RWPE1 (cell line): Measurements from ENCODE around the gene CTIF.

ENCODE experiments used
- CTCF ChIA-PET: fragments of 350-600 bp; sonication (Branson Sonifier 250); formaldehyde crosslinking; extraction: SDS; loops from one replicate; lab custom pipeline; 2021; lab: Yijun Ruan, JAX
- POLR2A ChIA-PET: fragments of 400-600 bp; formaldehyde crosslinking; extraction: SDS; loops from one replicate; lab custom pipeline; 2020; ENCODE audit warnings: antibody characterized with exemption; ENCODE audit not compliant: low non-redundant PET; lab: Yijun Ruan, JAX
- DNase-seq: peaks from one replicate; pipeline ENCODE4 v3.0.0; 2012; ENCODE audit warnings: low spot score
- H3K27ac ChIP-seq: fragments of 450-650 bp; 2 replicates; pipeline ENCODE4 v1.5.1; 2017
- CTCF ChIP-seq: fragments of 450-650 bp; conservative IDR thresholded peaks from 2 replicates; pipeline ENCODE4 v1.5.1; 2017; ENCODE audit warnings: low read depth, mild to moderate bottlenecking

The CTIF gene

DNA sequence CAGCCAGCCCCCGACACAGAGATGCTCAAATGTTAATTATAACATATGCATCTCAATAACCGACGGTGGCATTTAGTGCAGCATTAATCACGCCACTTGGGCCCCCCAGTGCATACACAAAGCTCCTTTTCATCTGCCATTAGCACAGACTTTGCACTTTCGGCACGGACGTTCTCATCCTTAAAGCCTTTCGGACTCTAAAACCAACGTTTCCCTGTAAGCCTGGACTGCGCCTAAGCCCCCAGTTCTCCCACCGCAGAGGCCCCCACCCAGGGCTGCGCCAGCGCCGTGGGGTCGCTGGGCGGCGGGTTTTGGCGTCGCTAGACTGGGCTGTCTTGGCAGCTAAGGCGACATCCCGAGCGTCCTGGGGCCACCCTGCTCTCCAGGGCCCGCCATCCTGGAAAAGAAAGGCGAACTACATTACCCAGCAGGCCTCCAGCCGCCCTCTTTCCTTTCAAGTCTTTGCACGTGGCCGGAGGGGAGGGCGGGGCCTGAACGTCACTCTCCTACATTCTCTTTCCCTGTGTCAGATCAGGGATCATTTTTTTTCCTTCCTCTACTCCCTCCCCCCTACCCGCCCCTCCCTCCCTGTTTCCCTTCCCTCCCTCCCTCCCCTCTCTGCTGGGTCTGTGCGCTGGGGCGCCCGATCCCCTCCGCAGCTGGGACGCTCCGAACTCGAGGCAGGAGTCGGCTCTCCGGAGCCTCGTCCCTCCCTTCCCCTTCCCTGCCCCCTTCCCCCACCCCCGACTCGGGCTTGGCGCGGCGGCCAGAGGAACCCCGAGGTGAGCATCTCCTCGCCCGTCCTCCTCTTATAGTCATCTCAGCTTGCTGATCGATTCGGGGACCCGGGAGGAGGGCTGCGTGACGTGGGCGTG lies at the start of gene CTIF:
CTIF (plus strand) TSS at position 501 of the 875 bp plus-strand sequence. CDS start 80,535 bp downstream, outside the sequence.
- ChIA-PET CTCF (no interaction called here), POLR2A (no interaction called here)
- DNase-seq = peak; percentile 84
- no peak for TF ChIP-seq CTCF
- H3K27ac ChIP-seq = peak within 1 kb of the TSS; percentile 95

DNA sequence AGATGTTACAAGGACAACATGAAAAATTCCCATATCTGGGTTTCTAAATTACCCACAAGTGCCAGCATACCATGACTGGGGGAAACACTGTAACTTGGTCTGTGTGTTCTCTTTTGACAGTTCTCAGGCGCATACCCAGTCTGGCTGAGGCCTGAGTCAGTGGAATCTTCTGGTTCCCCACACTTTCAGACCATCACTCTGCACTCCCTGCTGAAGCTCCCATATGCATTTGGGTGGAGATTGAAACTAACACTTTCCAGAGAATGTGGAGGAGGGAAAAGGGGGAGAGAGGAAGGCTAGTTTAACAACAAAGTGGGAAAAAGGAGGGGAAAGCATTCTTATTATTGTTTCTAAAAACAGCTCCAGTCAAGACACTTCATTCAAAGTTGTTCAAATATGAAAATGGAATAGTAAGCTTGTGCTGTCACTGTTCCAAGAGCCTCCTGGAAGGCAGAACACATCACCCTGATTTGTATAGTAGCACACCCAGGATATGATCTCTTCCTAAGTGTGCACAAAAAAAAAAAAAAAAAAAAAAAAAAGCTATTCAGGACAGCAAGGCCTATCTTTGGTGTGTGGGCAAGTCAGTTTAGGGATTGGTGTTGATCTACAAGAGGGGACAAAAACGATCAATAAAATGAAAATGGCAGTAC lies 48.1 kb upstream of the CTIF start:
- CTCF ChIA-PET = no interaction called here
- H3K27ac ChIP-seq = no peak overlapping the region
- TF ChIP-seq CTCF = no peak
- DNase-seq = no peak
- POLR2A ChIA-PET = no interaction called here

GRCh38 chr18:48492880-48493279 lies 46.0 kb upstream of the CTIF start:
- CTCF ChIA-PET = interaction anchor here (1.0 kb wide), 1 partner anchor 26 kb away, joined by 3 read pairs; no protein-coding TSS in a partner anchor
- DNase-seq = no peak
- no peak overlapping the region for H3K27ac ChIP-seq
- POLR2A ChIA-PET = no interaction called here
- no peak for TF ChIP-seq CTCF

- no peak for DNase-seq
- TF ChIP-seq CTCF = no peak
- CTCF ChIA-PET = interaction anchor here (1.0 kb wide), 1 partner anchor 26 kb away, joined by 3 read pairs; no protein-coding TSS in a partner anchor
- H3K27ac ChIP-seq = no peak overlapping the region
- POLR2A ChIA-PET = no interaction called here
Measured at GRCh38 chr18:48493434-48494230, 45.2 kb upstream of the CTIF start.

- ChIA-PET POLR2A (no interaction called here), CTCF (no interaction called here)
- H3K27ac ChIP-seq = no peak overlapping the region
- DNase-seq = no peak
- no peak for TF ChIP-seq CTCF
Measured at GRCh38 chr18:48497863-48498262, 41.0 kb upstream of the CTIF start.

GRCh38 chr18:48500517-48500916 lies 38.3 kb upstream of the CTIF start:
- no peak for DNase-seq
- no peak for TF ChIP-seq CTCF
- no peak overlapping the region for H3K27ac ChIP-seq
- ChIA-PET POLR2A (no interaction called here), CTCF (no interaction called here)
